DMS79 (cell line): ENCODE measurements around the gene KRT81.
A peak's percentile ranks its signal among the peaks of the same experiment; 100 is the strongest.

Experiments
- DNase-seq: peaks from one replicate; lab custom pipeline; 2025; lab: John Stamatoyannopoulos, UW

KRT81 gene

GRCh38 chr12:52291267-52291935, at the start of gene KRT81:
Gene KRT81, minus strand, starts transcription at chr12:52291534. Its CDS starts 69 bp downstream, at chr12:52291465.
- DNase-seq = no peak

DNA sequence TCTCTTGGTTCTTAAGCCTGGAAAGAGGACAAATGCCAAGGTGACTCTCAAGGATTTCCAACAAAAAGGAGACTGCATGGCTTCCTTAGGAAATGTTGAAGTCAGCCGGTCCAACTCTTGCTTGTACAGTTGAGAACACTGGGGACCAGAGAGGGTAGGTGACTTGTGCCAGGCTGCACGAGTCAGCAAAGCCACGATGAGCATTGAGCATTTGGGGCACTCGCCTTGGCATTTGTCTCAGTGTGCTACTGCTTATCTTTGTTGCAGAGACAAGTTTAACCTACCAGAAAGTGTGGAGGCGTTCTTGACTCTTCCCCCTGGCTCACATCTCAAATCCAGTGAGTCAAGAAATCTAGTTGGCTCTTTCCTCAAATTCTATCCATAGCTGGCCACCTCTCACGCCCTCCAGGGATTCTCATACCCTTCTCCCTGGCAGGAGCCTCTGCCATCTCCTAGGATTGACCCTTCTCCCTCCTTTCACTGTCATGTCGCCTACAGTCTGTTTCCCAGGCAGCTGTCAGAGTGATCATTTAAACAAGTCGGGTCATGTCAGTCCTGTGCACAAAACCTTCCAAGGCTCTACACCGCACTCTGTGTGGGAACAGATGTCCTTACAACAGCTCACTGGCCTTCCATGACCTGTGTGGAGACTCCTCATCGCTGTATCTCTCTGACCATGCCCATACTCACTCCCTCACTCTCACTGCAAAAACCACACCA, 47.1 kb upstream of the KRT81 start:
- no peak for DNase-seq

DNA sequence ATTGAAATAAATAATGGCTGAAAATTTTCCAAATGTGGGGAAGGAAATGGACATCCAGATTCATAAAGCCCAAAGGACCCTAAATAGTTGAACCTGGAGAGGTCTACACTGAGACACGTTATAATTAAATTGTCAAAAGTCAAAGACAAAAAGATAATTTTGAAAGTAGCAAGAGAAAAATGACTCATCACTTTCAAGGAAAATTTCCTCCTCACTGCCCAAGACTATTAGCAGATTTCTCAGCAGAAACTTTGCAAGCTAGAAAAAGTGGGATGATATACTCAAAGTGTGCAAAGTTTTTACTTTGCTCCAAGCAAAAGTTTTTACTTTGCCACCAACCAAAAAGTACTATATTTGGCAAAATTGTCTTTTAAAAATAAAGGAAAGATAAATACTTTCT, 45.7 kb upstream of the KRT81 start:
- no peak for DNase-seq

- DNase-seq = no peak
Measured at GRCh38 chr12:52336641-52337040, 45.3 kb upstream of the KRT81 start.

GRCh38 chr12:52335598-52336262, 44.4 kb upstream of the KRT81 start:
- DNase-seq = peak; percentile 83

DNA sequence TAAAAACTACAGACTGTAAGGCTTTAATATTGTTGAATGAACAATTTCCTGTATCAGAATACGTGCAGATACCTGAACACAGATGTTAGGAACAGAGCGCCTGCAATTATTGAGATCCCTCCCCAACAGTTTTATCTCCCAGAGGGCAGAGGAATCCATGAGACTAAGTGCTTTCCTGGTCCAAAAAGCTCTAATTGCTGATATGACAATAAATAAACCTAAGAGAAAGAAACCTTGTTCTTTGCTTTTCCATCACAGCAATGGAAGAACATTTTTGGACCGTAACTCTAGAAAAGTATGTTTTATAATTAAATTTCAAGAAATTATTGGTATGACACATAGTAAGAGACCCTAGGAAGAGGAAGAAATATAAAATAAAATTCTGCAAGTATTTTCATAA, 42.9 kb upstream of the KRT81 start:
- DNase-seq = no peak

GRCh38 chr12:52333321-52333720, 42.0 kb upstream of the KRT81 start:
- no peak for DNase-seq

DNA sequence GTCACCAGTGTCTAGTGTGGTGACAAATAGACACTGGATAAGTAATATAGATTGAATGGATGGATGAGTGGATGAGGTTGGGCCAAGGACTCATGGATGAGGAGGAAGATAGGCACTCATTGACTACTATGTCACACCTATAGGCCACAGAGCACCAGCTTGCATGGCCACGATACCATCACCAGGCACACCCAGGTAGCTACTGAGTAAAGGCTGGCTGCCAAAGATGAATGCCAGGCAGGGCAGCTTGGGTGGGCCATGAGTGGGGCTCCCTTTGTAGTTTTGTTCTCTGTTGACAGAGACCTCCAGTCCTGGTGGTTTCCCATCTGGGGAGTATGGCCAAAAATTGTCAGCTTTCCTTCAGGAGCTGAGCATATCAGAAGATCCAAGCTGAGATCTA, 41.0 kb upstream of the KRT81 start:
- DNase-seq = no peak

DNA sequence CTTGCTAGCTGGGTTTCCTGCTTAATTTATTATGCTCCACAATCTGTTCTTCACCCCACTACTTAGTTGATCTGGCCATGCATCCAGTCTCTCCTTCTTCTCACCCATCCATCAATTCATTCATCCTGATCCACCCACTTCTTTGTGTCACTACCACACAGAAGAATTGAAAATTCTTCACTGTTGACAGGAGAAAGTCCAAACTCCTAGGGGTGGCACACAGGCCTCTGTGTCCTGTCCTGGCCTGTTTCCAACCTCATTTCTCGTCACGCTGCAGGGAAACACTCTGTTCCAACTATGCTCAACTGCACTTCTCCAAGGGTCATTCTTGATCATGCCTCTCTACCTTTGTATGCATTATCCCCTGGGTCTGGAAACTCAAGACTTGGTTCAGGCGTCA, 40.5 kb upstream of the KRT81 start:
- peak; percentile 27 for DNase-seq

GRCh38 chr12:52331039-52331438, 39.7 kb upstream of the KRT81 start:
- no peak for DNase-seq

DNA sequence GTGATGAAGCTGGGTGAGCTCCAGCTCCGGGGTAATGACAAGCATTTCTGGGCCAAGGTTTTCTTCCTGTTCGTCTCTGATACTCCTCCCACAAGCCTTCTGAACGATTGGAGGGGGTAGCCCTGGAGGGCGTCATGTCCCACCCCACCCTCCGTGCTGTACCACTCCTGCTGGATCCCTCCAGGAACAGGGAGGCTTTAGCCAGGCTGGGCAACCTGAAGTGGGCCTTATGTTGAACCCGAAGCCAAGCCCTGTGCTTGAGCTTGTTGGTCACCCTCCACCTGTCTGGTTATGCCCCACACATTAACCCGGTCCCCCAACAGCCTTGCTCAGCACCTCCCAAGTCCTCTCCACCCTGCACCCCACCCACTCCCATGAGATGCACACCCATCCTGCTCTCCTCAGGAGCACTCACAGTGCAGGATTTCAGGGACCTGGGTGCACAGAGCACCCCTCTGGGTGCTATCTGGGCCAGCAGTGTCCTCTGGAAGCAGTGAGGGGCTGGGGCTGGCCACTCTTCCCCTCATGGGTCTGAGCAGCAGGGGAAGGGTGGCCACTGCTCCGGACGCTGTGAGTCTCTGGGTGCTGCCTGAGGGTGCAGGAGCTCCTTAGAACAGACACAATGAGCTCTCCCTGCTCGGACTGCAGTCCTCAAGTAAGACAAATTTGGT, 36.6 kb upstream of the KRT81 start:
- DNase-seq = no peak

DNA sequence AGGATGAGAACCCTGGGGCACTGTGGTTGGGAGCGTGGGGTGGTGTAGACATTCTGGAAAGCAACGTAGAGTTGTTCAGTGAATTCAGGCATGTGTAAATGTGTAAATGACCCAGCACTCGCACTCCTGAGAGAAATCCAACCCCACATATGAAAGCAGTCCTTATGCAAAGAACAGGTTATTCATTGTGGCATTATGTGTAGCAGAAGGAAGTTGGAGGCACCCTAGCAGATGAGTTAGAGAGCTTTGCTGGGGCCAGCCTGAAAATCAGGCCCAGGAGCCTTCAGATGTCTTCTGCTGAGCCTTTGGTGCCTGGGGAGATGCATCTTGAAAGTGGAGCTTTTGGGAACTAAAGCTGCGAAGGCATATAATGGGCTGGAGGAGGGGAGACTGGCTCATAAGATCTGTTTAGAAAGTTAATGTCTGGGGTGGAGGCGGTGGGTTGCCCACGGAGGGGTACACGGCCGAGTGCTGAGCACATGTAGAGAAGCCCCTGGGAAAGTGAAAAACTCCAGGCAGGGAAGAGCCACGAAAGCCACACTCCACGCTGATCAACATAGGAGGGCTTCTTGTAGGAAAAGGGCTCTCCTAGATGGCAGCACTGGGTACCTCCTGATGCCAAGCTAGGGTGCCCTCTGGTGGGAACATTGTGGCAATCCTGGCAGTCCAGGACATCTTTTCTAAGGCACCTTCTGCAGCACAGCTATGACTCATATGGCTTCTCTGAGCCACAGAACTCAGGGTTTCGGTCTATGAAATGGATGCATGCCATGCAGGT, 35.9 kb upstream of the KRT81 start:
- DNase-seq = no peak

- no peak for DNase-seq
Measured at GRCh38 chr12:52324153-52324444, 32.8 kb upstream of the KRT81 start.

- no peak for DNase-seq
Measured at GRCh38 chr12:52323416-52324152, 32.2 kb upstream of the KRT81 start.

- no peak for DNase-seq
Measured at GRCh38 chr12:52323001-52323400, 31.7 kb upstream of the KRT81 start.

- no peak for DNase-seq
Measured at GRCh38 chr12:52322069-52322468, 30.7 kb upstream of the KRT81 start.

DNA sequence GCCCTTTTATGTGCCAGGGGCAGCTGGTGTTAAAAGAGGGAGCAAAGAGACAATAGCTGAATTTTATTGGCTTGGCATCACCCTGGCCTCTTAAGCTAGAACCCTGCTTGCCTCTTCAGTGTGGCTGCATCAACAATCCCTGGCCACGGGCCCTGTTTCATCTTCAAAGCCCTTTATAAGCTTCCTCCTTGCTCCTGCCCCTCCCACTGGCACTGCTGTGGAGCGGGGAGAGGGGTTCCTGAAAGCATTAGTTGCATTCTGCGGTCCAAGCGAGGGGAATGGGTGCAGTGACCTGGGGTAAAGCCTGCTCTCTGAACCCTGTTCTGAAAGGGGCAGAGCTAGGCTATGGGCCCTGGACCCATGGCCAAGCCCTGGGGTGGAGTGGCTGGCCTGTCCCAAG, 30.1 kb upstream of the KRT81 start:
- peak; percentile 53 for DNase-seq

- no peak for DNase-seq
Measured at GRCh38 chr12:52320784-52321400, 29.6 kb upstream of the KRT81 start, which contains the start of gene KRT83. Gene KRT83, minus strand, starts transcription at chr12:52321398. Its CDS starts 63 bp downstream, at chr12:52321335.

DNA sequence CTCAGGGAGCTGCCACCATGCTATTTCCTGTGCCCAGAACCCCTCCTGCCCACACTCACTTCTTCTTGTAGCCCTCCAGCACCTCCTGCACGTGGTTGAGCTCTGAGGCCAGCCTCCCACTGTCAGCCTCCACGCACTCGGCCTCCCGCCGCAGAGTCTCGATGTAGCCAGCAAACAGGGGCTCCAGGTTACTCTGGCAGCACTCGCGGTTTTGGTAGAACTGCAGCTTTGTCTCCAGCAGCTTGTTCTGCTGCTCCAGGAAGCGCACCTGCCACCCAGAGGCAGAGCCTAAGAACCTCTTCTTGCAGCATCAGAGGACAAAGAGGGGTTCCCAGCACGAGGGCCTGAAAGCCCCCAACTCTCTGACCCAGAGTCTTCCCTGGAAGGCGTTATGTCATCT, 27.8 kb upstream of the KRT81 start:
- DNase-seq = no peak

DNA sequence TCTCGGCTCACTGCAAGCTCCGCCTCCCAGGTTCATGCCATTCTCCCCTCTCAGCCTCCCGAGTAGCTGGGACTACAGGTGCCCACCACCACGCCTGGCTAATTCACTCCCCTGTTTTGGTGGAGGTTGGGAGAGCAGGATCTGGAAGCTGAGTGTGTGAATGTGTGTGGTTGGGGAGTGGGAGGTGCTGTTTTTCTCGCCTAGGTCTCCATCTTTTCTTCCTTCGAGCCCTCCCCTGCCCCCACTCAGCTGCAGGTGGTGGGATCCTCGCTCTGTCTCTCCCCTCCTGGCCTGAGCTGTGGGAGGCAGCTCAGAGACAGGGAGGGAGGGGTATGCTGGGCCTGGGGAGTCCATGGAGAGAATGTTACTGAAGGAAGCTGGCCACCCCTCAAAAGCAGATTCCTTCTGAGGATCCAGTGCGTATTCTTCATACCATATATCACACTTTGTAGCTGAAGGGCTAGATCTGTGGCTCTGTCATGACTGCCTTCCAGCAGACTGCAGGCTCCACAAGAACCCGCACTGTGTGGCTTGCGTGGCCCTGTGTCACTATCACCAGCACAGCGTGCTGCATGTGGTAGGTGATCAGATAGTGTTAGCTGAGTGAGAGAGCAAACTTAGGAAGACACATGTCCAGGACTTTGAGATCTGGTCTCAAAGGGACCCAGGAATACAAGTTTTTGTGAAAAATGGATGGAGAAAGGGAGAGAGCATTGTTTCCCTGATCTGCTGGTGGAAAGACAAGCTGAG, 27.1 kb upstream of the KRT81 start:
- DNase-seq = no peak
